ENCODE measurements around the gene IRX3. TPM values are rescaled to one million over a fixed set of nuclear protein-coding genes. Genes with fewer than 3 reads are reported as not detected.

IRX3 gene
- total RNA-seq, 1 experiment from 2014 or later, result 17.6 TPM

GRCh38 chr16:54325616-54326265 lies 39.2 kb upstream of the IRX3 start:
- H3K4me3 Mint-ChIP-seq (ENCODE audit: unreplicated experiment), result no peak overlapping the region
- intact Hi-C loops (cut with micrococcal nuclease), result no loop called here
- CTCF ChIA-PET, result interaction anchor here (0.7 kb wide), 1 partner anchor 14 kb away, joined by 3 read pairs; no protein-coding TSS in a partner anchor
- BruUV-seq (replicated peaks), result no TSS peak
- peaks cover 6% of the 10 kb centered on the region for H3K36me3 Mint-ChIP-seq (ENCODE audit: insufficient read depth, unreplicated experiment)
- no peak for TF ChIP-seq CTCF (IDR thresholded peaks at IDR 0.05; ENCODE audit: unreplicated experiment)
- POLR2A ChIA-PET, result no interaction called here
- H3K27ac Mint-ChIP-seq (ENCODE audit: low read depth, unreplicated experiment), result no peak overlapping the region
- no peak for DNase-seq (ENCODE audit: unreplicated experiment)
- no peaks in the 10 kb centered on the region for H3K27me3 Mint-ChIP-seq (ENCODE audit: insufficient read depth, unreplicated experiment)
- peaks cover 5% of the 10 kb centered on the region for H3K4me1 Mint-ChIP-seq (ENCODE audit: insufficient read depth, unreplicated experiment)
- no peaks in the 10 kb centered on the region for H3K9me3 Mint-ChIP-seq (ENCODE audit: unreplicated experiment)

- no peak overlapping the region for H3K4me3 Mint-ChIP-seq (ENCODE audit: unreplicated experiment)
- peaks cover 5% of the 10 kb centered on the region for H3K4me1 Mint-ChIP-seq (ENCODE audit: insufficient read depth, unreplicated experiment)
- no peaks in the 10 kb centered on the region for H3K9me3 Mint-ChIP-seq (ENCODE audit: unreplicated experiment)
- BruUV-seq (replicated peaks), result no TSS peak
- DNase-seq (ENCODE audit: unreplicated experiment), result no peak
- POLR2A ChIA-PET, result interaction anchor here (0.6 to 1.4 kb wide), 2 partner anchors 9 to 436 kb away, joined by 3 read pairs; no protein-coding TSS in a partner anchor
- CTCF ChIA-PET, result no interaction called here
- TF ChIP-seq CTCF (IDR thresholded peaks at IDR 0.05; ENCODE audit: unreplicated experiment), result no peak
- H3K27ac Mint-ChIP-seq (ENCODE audit: low read depth, unreplicated experiment), result no peak overlapping the region
- no peaks in the 10 kb centered on the region for H3K27me3 Mint-ChIP-seq (ENCODE audit: insufficient read depth, unreplicated experiment)
- H3K36me3 Mint-ChIP-seq (ENCODE audit: insufficient read depth, unreplicated experiment), result peaks cover 6% of the 10 kb centered on the region
- intact Hi-C loops (cut with micrococcal nuclease), result no loop called here
Observed at GRCh38 chr16:54324716-54325115, 38.1 kb upstream of the IRX3 start.

GRCh38 chr16:54320697-54321340 lies 34.2 kb upstream of the IRX3 start:
- BruUV-seq (replicated peaks), result no TSS peak
- no peak for TF ChIP-seq CTCF (IDR thresholded peaks at IDR 0.05; ENCODE audit: unreplicated experiment)
- H3K4me1 Mint-ChIP-seq (ENCODE audit: insufficient read depth, unreplicated experiment), result no peaks in the 10 kb centered on the region
- no peaks in the 10 kb centered on the region for H3K9me3 Mint-ChIP-seq (ENCODE audit: unreplicated experiment)
- no peak overlapping the region for H3K27ac Mint-ChIP-seq (ENCODE audit: low read depth, unreplicated experiment)
- CTCF ChIA-PET, result interaction anchor here (1.1 to 1.8 kb wide), 2 partner anchors 10 to 12 kb away, joined by 3 to 4 read pairs; no protein-coding TSS in a partner anchor
- H3K27me3 Mint-ChIP-seq (ENCODE audit: insufficient read depth, unreplicated experiment), result no peaks in the 10 kb centered on the region
- no peaks in the 10 kb centered on the region for H3K36me3 Mint-ChIP-seq (ENCODE audit: insufficient read depth, unreplicated experiment)
- H3K4me3 Mint-ChIP-seq (ENCODE audit: unreplicated experiment), result no peak overlapping the region
- DNase-seq (ENCODE audit: unreplicated experiment), result no peak
- intact Hi-C loops (cut with micrococcal nuclease), result no loop called here
- POLR2A ChIA-PET, result no interaction called here

- no peak for DNase-seq (ENCODE audit: unreplicated experiment)
- no TSS peak for BruUV-seq (replicated peaks)
- Mint-ChIP-seq H3K27me3 (ENCODE audit: insufficient read depth, unreplicated experiment) (no peaks in the 10 kb centered on the region), H3K36me3 (ENCODE audit: insufficient read depth, unreplicated experiment) (no peaks in the 10 kb centered on the region), H3K4me1 (ENCODE audit: insufficient read depth, unreplicated experiment) (no peaks in the 10 kb centered on the region), H3K9me3 (ENCODE audit: unreplicated experiment) (no peaks in the 10 kb centered on the region), H3K27ac (ENCODE audit: low read depth, unreplicated experiment) (no peak overlapping the region), H3K4me3 (ENCODE audit: unreplicated experiment) (no peak overlapping the region)
- POLR2A ChIA-PET, result no interaction called here
- intact Hi-C loops (cut with micrococcal nuclease), result no loop called here
- no peak for TF ChIP-seq CTCF (IDR thresholded peaks at IDR 0.05; ENCODE audit: unreplicated experiment)
- CTCF ChIA-PET, result interaction anchor here (0.7 kb wide), 1 partner anchor 13 kb away, joined by 4 read pairs; no protein-coding TSS in a partner anchor
Observed at GRCh38 chr16:54318941-54319340, 32.4 kb upstream of the IRX3 start.
